CD4-positive, alpha-beta T cell treated with Interleukin-21 for 1 hour (primary cell): Measurements from ENCODE around the gene PPP1R27.

Experiments used
- DNase-seq: peaks from one replicate; pipeline ENCODE4 v3.0.0-alpha.2; 2020

PPP1R27 gene

DNA sequence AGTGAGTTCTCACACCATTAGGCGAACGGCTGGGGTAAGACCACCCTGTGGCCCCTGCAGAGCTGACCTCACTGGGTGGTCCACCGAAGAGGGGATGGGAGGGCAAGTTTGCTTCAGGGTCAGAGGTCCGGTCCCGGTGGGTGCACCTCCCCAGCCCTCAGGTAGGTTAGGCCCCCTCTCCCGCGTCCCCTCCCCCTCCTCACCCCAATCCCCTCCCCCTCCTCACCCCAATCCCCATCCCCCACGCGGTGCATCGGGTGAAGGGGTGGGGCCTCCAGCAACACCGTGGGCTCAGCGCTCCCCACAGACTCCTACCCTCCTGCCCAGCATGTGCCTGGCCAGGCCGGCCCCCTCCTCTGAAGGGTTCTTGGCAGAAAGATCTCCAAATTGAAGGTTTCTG, 15.1 kb downstream of the PPP1R27 start:
- no peak for DNase-seq

DNA sequence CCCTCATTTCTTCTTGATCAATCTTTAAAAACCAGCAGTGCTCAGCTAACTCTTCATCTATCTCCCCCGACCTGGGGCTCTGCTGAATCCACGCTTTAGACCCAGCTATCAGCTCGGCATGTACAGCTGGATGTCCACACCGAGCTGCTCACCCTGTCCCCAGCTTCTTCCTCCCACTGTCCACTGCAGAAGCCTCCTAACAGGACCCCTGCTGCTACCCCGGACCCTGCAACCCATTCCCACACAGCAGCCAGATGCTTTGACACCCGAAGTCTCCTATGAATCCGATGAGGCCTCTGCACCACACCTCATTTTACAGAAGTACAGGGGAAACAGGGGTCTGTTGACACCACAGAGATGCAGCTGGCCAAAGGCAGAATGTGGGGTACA, 17.1 kb downstream of the PPP1R27 start:
- DNase-seq: no peak

DNA sequence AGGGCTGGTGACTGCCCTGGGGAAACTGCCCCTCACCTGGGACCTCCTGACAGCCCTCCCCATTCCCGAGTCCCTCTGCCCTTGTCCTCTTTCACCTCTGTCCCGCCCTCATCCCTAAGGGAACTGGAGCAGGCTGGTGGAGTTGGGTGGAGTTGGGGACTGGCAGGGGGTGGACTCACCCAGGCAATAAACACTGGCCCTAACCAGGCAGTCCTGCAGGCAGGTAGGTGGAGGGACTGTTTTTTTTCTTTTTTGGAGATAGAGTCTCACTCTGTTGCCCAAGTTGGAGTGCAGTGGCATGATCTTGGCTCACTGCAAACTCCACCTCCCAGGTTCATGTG, 19.2 kb downstream of the PPP1R27 start:
- DNase-seq: no peak

DNA sequence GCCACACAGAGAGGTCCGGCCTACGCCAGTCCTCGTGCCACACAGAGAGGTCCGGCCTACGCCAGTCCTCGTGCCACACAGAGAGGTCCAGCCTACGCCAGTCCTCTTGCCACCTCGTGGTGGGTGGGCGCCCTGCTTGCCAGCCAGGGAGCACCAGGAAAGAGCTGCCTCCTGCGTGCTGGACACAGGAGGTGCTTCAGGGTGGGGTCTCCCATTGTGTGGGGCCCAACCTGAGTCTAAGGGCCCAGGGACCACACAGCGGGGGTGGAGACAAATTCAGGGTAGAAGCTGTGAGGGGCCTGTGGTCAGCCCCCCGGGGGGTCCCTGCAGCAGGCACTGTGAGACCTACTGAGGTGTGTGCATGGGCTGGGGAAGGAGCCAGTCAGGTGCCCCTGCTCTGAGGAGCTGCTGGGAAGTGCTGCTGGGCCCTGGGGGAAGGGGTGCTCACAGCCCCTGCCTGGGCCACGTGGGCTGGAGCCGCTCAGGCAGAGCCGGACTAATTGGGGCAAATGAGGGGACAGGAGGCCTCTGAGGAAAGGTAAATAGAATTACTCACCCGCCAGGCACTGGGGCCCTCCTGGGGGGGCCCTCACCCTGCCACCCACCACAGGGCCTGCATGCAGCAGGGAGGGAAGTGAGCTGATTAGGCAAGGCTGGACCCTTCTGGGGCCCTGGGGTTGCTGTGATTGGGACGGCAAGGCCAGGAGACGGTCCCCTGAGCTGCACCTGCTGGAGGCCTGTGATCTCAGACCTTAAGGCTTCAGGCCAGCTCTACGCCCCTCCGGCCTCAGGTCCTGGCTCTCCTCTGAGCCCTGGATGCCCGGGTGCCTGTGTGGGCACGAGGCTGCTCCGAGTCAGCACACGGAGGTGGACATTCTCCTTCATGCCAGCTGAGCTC, 19.9 kb downstream of the PPP1R27 start:
- no peak for DNase-seq

GRCh38 chr17:81813861-81814683, 20.8 kb downstream of the PPP1R27 start:
- no peak for DNase-seq

GRCh38 chr17:81813371-81813684, 21.5 kb downstream of the PPP1R27 start:
- no peak for DNase-seq

- DNase-seq: no peak
These were observed 22.1 kb downstream of the PPP1R27 start for GRCh38 chr17:81812571-81813370.

- DNase-seq: no peak
These were observed 22.9 kb downstream of the PPP1R27 start for GRCh38 chr17:81811705-81812570.

- no peak for DNase-seq
These were observed 23.8 kb downstream of the PPP1R27 start for GRCh38 chr17:81810892-81811704.

DNA sequence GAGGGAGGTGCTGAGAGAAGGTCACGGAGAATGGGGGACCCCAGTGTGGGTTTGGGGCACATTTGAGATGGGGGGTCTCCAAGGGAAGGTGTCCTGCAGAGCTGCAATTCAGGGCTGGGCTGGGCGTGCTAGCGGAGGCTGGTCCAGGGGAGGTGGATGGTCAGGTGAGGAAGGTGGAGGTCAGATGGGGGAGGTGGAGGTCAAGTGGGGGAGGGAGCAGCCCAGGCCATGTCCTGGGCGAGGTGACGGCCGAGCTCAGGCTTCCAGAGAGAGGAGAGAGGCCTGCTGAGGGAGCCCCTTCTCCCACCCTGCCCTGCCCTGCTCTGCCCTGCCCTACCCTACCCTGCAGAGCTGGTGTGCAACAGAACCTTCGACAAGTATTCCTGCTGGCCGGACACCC, 24.4 kb downstream of the PPP1R27 start:
- DNase-seq: no peak

DNA sequence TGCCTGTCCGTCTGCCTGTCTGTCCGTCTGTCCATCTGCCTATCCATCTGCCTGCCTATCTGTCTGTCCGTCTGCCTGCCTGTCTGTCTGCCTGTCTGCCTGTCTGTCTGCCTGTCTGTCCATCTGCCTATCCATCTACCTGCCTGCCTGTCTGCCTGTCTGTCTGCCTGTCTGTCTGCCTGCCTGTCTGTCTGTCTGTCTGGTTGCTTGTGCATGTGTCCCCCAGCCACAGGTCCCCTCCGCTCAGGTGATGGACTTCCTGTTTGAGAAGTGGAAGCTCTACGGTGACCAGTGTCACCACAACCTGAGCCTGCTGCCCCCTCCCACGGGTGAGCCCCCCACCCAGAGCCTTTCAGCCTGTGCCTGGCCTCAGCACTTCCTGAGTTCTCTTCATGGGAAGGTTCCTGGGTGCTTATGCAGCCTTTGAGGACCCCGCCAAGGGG, 25.3 kb downstream of the PPP1R27 start:
- DNase-seq: no peak

DNA sequence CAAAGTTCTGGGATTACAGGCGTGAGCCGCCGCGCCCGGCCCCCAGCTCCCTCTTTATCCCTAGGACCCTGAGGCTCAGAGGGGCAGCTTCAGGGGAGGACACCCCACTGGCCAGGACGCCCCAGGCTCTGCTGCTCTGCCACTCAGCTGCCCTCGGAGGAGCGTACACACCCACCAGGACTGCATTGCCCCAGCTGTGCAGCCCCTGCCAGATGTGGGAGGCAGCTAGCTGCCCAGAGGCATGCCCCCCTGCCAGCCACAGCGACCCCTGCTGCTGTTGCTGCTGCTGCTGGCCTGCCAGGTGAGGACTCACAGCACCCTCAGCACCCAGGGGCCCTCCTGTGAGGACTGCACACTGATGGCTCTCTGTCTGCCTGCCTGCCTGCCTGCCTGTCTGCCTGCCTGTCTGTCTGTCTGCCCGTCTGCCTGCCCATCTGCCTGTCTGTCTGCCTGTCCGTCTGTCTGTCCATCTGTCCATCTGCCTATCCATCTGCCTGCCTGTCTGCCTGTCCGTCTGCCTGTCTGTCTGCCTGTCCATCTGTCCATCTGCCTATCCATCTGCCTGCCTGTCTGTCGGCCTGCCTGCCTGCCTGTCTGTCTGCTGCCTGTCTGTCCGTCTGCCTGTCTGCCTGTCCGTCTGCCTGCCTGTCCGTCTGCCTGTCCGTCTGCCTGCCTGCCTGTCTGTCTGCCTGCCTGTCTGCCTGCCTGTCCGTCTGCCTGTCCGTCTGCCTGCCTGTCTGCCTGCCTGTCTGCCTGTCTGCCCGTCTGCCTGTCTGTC, 25.9 kb downstream of the PPP1R27 start:
- DNase-seq: no peak

- no peak for DNase-seq
These were observed 27.0 kb downstream of the PPP1R27 start for GRCh38 chr17:81807839-81808238.

DNA sequence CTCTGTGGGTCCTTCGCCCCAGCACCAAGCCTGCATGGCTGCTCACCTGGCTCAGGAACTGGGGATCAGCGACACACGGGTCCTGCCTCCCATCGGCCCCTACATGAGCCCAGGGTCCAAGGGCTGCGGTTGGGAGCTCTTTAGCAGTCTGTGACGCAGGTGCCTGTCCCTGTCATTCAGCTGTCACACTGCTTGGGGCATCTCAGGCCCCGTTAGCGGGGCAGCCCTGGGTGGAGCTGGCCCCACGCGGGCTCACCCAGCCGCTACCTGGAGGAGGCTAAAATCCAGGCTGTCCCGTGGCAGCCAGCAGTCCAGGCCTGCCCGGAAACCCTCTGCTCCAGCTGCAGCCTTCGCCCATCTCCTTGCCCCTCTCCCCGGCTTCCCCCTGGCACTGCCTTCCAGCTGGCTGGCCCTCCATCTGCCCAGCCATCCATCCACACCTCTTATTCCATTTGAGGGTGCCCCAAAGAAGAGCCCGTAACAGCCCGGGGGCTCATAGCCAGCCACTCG, 27.6 kb downstream of the PPP1R27 start:
- DNase-seq: no peak

DNA sequence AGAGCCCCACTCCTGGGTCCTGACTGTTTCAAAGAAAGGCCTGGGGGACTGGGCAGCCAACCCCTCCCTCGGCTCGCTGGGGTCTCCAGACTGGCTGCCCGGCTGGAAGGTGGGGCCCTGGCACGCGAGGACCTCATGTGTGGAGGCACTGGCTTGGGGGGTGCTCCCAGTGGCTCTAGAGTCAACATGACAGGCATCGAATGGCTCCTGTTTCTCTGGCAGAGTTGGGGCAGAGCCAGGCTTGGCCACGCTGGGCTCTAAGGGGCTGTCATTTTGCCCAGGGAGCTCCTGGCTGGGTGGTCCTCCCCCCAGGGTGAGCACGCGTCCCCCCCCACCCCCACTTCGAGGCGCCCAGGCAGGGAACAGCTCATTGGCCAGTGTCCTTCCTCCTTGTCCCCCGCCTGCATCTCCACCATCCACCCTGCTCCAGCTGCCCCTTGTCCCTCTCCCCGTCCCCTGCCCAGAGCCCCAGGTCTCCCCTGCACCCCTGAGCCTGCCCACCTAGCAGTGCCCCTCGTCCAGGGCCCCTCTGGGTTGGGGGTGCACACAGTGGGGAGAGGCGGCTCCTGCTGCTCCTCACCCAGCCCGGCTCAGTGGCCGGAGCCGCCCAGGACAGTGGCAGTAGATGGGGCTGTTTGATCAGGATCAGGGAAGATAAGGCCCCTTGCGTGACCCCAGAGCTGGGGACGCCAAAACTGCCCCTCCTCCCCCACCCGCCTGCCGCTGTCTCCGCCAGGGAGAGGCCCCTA, 28.2 kb downstream of the PPP1R27 start:
- DNase-seq: no peak

DNA sequence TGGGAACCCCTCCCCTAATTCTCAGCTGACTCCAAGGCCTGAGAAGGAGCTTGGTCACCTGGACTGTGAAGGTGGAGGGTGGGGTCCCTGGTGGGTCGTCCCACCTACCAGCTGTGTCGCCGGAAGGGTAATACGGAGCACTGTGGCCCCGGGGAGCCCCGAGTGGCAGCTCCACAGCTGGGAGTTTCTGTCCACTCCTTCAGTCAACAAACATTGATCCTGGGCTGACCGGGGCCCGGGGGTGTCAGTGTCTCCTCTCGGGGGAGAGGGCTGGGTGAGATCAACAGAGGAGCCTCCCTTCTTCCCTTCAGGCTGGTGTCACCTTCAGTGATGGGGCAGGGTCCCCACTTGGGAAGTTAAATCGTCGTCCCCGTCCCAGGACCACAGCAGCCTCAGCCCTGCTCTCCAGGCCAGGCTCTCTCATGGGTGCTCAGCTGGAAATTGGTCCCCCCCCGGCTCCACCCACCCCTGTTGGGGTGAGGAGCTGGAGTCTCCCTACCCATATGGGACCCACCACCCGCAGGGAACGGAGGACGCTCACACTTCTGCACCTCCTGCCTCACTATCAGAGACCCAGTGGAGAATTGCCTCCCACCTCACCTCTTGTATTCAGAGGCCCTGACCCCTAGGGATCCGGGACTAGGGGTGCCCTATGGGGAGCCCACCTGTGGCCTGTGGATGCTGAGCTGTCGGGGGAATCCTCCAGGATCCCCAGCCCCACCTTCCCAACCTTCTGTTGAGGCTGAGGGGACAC, 29.0 kb downstream of the PPP1R27 start:
- no peak for DNase-seq

DNA sequence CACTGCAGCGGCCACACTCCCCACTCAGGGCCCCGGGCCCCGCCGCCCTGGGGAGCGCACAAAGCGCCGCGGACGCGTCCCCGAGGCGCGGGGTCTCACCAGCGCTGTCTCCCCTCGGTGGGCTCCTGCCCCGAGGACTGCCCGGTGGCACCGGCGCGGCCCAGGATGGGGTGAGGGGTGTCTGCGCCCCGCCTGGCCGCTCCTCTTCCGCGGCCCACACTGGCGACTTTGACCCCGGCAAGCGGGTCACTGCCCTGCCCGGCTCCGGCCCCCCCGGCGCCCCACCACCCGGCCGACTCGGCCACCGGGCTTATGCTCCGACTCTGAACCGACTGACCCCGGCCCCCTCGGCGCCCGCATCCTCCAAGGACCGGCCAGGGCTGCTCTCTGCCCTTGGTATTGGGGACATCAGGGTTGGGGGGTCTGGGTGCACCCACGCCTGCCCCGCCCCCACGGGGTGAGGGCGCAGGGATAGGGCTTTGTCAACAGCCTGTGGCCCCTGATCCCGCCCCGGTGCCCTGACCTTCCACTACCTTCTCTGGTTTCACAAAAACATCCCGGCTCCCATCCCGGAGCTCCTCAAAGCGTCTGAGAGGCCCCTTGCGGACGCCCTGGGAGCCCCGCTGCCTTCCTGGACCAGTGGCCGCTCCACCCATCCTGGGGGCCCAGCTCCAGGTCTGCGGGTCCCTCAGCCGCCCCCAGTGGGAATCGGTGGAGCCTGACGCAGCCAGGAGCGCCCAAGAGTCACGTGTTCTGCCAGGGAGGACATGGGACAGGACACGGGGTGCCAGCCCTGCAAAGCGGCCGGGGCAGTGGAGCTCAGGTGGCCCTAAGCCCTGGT, 30.1 kb downstream of the PPP1R27 start:
- DNase-seq: no peak
